GM12875 (cell line): ENCODE data around the gene NFX1.

Experiments used
- H3K4me3 ChIP-seq: one replicate; pipeline ENCODE4 v1.5.1; 2011; ENCODE audit warnings: low read depth, low read length, control low read depth
- TF ChIP-seq, protein P1 (sequence below): IDR thresholded peaks from 2 replicates; pipeline ENCODE4 v1.5.1; 2011; ENCODE audit warnings: low read depth, mild to moderate bottlenecking, control low read depth, inconsistent platforms, low read length, moderate library complexity, borderline replicate concordance; ENCODE audit not compliant: insufficient read depth

The NFX1 gene

DNA sequence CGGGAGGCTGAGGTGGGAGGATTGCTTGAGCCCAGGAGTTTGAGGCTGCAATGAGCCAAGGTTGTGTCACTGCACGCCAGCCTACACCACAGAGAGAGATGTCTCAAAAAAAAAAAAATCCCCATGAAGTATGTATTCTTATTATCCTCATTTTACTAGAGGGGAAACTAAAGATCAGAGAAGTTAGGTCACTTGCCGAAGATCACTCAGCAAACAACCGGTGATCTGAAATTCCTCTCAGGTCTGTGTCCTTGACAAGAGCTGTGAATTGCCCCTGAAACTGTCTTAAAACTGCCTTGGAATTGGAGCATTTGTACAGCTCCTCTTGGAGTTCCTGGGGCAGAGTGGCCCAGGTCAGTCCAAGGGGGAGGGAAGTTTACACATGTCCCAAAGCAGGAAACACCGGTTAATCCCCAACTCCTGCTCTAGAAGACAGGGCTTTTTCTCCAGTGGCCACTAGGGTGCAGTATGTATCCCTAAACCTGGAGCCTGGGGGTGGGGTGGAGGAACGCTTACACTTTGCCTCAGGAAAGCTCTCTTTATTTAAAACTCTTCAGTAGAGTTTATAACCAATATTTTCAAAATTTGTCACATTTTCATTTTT is 84.4 kb downstream of the NFX1 start:
- no peak overlapping the region for H3K4me3 ChIP-seq

GRCh38 chr9:33375238-33375840 is 85.0 kb downstream of the NFX1 start:
- H3K4me3 ChIP-seq = no peak overlapping the region
- TF ChIP-seq, protein P1, sequence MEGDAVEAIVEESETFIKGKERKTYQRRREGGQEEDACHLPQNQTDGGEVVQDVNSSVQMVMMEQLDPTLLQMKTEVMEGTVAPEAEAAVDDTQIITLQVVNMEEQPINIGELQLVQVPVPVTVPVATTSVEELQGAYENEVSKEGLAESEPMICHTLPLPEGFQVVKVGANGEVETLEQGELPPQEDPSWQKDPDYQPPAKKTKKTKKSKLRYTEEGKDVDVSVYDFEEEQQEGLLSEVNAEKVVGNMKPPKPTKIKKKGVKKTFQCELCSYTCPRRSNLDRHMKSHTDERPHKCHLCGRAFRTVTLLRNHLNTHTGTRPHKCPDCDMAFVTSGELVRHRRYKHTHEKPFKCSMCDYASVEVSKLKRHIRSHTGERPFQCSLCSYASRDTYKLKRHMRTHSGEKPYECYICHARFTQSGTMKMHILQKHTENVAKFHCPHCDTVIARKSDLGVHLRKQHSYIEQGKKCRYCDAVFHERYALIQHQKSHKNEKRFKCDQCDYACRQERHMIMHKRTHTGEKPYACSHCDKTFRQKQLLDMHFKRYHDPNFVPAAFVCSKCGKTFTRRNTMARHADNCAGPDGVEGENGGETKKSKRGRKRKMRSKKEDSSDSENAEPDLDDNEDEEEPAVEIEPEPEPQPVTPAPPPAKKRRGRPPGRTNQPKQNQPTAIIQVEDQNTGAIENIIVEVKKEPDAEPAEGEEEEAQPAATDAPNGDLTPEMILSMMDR = no peak

More for the DNA sequence above, 84.4 kb downstream of the NFX1 start:
- TF ChIP-seq, protein P1 = peak; percentile 85

DNA sequence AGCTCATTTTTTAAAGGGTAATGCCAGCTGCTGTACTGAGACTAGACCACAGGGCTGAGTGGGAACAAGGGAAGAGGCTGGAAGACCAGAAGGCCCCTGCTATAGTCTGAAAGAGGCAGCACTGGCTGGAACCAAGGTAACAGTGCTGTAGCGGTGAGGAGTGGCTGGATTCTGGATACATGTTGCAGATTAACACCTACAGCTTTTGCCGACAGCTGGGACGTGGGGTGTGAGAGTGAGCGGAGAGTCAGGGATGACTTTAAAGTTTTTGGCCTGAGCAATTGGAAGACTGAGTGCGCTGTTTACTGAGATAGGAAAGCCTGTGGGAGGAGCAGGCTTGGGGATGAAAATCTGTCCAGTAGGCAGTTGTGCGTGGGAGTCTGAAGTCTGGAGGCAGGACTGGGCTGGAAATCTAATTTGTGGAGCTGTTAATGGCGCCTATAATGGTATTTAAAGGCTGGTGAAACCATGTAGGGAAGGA is 85.6 kb downstream of the NFX1 start:
- TF ChIP-seq, protein P1 = no peak
- no peak overlapping the region for H3K4me3 ChIP-seq

DNA sequence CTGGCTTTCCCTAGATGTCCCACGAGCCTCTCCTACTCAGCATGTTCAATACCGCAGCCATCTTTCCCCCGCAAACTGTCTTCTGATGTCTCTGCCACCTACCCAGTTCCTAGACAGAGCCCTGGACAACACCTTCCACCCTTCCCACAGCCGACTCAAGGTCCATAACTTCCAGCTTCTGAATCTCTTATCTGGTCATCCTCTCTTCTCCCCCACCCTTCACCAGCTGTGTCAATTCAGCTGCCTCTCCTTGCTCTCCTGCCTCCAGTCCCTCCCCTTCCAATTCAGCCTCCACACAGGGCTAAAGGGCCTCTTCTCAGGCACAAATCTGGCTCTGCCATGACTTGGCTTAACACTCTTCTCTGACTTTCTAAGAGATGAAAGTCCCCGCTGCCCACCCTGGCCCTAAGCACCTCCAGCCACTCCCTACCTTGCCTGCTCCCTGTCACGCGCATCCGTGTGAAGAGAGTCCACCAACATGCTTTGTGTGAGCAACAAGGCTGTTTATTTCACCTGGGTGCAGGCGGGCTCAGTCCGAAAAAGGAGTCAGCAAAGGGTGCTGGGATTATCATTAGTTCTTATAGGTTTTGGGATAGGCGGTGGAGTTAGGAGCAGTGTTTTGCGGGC is 86.9 kb downstream of the NFX1 start:
- H3K4me3 ChIP-seq = no peak overlapping the region
- TF ChIP-seq, protein P1 = no peak

DNA sequence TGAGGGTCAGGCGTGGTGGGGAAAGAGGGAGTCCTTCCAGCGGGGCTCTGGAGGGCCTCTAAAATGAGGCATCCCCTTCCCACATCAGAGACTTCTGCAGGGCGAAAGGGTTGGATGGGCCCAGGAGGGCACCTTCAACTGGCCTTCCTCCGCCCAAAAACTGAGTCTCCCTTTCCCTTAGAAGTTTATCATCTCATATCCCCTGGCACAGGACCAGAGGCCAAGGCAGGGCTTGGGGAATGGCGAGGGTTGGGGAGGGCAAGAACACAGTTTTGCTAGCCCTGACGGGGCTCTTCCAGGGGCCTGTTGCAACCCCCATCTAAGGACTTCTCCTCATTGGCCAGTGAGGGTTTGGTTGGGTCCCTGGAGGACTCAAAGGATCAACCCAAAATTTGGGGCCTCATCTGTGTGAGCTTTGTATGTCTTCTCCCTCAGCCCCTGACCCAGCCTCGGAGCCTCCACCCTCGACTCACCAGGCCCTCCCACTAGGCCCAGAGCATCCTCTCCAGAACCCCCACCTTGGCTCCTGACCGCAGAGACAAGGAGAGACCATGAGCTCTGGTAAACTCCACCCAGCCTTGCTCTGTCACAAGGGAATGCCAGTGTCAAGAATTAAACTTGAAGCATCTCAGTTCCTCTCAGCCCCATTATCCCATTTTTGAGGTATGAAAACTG is 87.9 kb downstream of the NFX1 start:
- H3K4me3 ChIP-seq = no peak overlapping the region
- TF ChIP-seq, protein P1 = no peak

DNA sequence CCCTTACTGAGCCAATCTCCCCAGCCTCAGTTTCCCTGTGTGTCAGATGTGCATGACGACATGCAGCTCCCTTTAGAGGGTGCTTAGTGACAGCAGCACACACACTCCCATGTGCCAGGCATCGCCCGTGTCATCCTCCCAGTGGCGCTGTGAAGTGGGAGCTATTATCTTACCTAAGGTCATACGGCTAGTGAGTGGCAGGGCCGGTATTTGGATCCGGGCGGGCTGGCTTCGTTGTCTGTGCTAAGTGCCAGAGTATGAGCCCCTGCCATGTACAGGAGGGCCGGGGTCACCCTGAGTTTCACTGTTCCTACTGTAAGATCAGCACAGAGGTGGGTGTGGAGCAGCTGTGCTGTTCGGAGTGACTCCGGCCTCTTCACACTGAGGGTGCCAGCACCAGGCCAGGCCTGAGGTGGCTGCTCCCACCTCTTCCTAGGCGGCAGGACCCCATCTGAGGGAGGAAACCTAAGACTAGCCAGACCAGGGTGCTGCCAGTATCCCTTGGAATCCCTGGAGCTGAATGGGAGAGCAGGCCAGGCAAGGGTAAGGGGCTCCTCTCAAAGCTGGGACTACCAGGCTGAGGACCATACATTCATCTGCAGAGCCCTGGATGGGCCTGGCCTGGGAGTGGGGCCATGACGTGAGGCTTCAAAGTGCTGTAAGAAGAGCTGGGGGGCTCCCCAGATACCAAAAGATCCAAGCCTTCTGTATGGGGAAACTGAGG is 89.5 kb downstream of the NFX1 start:
- TF ChIP-seq, protein P1 = no peak
- H3K4me3 ChIP-seq = no peak overlapping the region
